GM18868 (cell line): ENCODE results near the gene USP34.

ENCODE experiments used
- ATAC-seq: cut with Tn5 transposase; IDR thresholded peaks from one replicate; pipeline ENCODE4 v1.9.1; 2021; ENCODE audit warnings: mild to moderate bottlenecking, moderate library complexity; ENCODE audit not compliant: unreplicated experiment

The USP34 gene

GRCh38 chr2:61255580-61256437 is 215.1 kb downstream of the USP34 start:
- no peak for ATAC-seq

GRCh38 chr2:61254536-61254935 is 216.4 kb downstream of the USP34 start:
- ATAC-seq, result no peak

- no peak for ATAC-seq
These were observed 217.8 kb downstream of the USP34 start for GRCh38 chr2:61253136-61253535.

- ATAC-seq, result no peak
These were observed 218.9 kb downstream of the USP34 start for GRCh38 chr2:61252031-61252430.

- no peak for ATAC-seq
These were observed 221.3 kb downstream of the USP34 start for GRCh38 chr2:61249521-61250071.

GRCh38 chr2:61247204-61247812 is 223.6 kb downstream of the USP34 start:
- ATAC-seq, result no peak

- no peak for ATAC-seq
These were observed 226.2 kb downstream of the USP34 start for GRCh38 chr2:61244694-61245093.

GRCh38 chr2:61241266-61241665 is 229.6 kb downstream of the USP34 start:
- ATAC-seq, result no peak

GRCh38 chr2:61238219-61239012 is 232.5 kb downstream of the USP34 start:
- no peak for ATAC-seq

- no peak for ATAC-seq
These were observed 235.2 kb downstream of the USP34 start for GRCh38 chr2:61235716-61236115.

GRCh38 chr2:61233581-61233980 is 237.3 kb downstream of the USP34 start:
- ATAC-seq, result no peak

- ATAC-seq, result no peak
These were observed 241.0 kb downstream of the USP34 start for GRCh38 chr2:61229936-61230335.

- no peak for ATAC-seq
These were observed 248.3 kb downstream of the USP34 start for GRCh38 chr2:61222567-61222966.

- no peak for ATAC-seq
These were observed 249.1 kb downstream of the USP34 start for GRCh38 chr2:61221819-61222218.

GRCh38 chr2:61220768-61221167 is 250.1 kb downstream of the USP34 start:
- ATAC-seq, result no peak

GRCh38 chr2:61218817-61219170 is 252.1 kb downstream of the USP34 start:
- ATAC-seq, result no peak

- ATAC-seq, result no peak
These were observed 252.6 kb downstream of the USP34 start for GRCh38 chr2:61218076-61218816.

GRCh38 chr2:61214171-61214570 is 256.7 kb downstream of the USP34 start:
- ATAC-seq, result no peak

GRCh38 chr2:61210332-61210981 is 260.4 kb downstream of the USP34 start:
- ATAC-seq, result no peak

- ATAC-seq, result no peak
These were observed 265.8 kb downstream of the USP34 start for GRCh38 chr2:61205132-61205531.
